Muscle of arm (tissue), 12 donors: Measurements from ENCODE around the gene NFATC2. TPM values are rescaled to one million over a fixed set of nuclear protein-coding genes. Genes with fewer than 3 reads are reported as not detected.

ENCODE experiments used
- DNase-seq: peaks from one replicate; pipeline ENCODE4 v3.0.0-alpha.2; 2013
- polyA plus RNA-seq, 12 donors: library from polyadenylated mRNA; unstranded; fragments of 120-200 nt; gene quantifications; one replicate each; pipeline ENCODE4 v1.2.1, GENCODE V29; 2013; ENCODE audit not compliant: insufficient read length in 12 of 12

NFATC2 gene
- polyA plus RNA-seq, 12 donors: 4.4 to 12.9 (median 5.9) TPM; not detected in 1

DNA sequence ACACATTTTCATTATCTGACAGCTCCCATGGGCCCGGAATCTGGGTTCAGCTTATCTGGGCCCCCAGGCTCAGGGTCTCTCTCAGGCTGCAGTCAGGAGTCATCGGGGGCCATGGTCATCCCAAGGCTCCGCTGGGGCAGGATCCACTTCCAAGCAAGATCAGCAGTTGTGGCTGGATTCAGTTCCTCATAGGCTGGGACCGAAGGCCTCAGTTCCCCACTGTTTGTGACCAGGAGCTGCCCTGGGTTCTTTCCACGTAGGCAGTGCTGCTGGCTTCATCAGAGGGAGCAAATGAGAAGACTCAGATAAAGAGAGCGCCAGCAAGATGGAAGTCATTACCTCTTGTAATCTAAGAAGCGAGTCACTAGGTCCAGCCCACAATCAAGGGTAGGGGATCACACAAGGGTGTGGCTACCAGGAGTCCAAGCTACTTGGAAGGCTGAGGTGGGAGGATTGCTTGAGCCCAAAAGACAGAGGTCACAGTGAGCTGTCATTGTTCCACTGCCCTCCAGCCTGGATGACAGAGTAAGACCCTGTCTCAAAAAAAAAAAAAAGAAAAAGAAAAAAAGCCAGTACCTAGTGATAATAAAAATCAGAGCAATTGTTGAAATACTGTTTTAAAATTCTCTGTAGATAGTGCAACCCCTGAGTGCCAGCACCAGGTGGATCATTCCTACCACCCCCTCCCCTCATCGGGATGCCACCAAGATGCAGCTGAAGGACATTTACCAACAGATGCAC is 162.7 kb downstream of the NFATC2 start:
- no peak for DNase-seq

DNA sequence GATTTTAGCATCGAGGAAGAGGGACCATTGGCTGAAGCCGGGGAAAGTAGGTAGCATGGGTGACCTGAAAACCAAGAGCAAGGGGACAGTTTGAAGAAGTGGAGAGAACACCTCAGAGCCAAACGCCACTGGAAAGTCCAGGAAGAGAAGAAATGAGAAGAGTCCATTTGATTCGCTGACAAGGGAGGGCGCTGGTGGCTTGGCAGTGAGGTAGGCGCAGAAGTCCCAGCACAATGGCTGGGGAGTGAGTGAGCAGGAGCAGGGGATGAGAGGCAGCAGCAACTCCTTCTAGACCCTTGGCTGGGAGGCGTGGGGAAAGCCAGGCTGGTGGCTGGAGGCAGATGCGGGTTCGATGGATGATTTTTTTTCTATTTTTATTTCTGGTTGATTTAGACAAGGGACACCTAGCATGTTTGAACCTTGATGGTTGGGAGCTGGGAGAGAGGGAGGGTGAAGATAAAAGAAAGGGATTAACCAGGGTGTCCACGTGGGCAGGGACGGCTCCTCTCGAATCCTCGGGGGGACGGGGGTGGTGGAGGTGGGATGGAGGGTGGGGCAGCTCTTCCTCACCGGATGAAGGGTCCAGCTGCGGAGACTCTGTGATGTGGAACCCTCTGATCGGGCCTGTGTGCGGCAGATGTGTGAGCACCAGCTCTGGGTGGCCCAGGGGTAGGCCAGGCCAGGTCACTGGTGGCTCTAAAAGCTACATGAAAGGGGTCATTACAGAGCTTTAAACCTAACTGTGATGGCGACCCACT is 164.2 kb downstream of the NFATC2 start:
- DNase-seq: no peak

GRCh38 chr20:51377132-51377531 is 165.4 kb downstream of the NFATC2 start:
- DNase-seq: no peak

DNA sequence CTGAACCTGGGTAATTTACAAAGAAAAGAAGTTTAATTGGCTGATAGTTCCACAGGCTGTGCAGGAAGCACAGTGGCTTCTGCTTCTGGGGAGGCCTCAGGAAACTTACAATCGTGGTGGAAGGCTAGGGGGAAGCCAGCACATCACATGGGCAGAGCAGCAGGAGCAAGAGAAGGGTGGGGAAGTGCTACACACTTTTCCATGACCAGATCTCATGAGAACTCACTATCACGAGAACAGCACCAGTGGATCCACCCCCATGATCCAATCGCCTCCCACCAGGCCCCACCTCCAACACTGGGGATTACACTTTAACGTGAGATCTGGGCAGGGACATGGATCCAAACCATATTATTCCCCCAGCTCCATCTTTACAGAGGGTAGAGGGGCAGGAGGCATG is 166.4 kb downstream of the NFATC2 start:
- no peak for DNase-seq

GRCh38 chr20:51375561-51375960 is 167.0 kb downstream of the NFATC2 start:
- no peak for DNase-seq

DNA sequence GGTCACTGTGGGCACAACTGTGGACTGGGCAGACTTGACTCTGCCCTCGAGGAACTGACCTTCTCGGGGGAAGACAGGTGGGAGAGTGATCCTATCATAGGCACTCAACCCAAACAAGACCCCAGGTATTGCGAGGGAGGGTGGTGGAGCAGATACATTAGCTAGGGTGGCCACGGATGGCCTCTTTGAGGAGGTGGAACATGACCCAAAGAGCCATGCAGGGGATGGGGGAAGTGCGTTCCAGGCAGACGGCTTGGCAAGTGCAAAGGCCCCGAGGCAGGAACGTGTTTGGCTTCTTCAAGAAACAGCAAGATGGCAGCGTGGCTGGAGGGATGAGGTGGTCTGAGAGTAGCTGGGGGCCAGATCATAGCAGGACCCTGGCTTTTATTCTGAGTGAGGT is 167.6 kb downstream of the NFATC2 start:
- DNase-seq: no peak

DNA sequence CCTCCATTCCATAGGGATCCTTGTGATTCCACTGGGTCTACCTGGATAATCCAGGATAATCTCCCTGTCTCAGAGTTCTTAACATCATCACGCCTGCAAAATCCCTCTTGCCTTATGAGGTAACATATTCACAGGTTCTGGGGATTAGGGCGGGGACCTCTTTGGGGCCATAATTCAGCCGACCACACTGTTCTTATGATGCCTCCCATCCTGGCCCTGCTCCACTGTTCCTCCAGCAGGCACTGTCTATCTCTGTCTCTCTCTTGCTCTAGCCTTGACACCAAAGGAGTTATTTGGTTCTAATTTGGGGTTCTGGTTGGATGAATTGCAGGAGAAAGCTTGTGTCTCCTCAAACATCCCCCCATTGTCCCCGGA is 168.1 kb downstream of the NFATC2 start:
- no peak for DNase-seq

DNA sequence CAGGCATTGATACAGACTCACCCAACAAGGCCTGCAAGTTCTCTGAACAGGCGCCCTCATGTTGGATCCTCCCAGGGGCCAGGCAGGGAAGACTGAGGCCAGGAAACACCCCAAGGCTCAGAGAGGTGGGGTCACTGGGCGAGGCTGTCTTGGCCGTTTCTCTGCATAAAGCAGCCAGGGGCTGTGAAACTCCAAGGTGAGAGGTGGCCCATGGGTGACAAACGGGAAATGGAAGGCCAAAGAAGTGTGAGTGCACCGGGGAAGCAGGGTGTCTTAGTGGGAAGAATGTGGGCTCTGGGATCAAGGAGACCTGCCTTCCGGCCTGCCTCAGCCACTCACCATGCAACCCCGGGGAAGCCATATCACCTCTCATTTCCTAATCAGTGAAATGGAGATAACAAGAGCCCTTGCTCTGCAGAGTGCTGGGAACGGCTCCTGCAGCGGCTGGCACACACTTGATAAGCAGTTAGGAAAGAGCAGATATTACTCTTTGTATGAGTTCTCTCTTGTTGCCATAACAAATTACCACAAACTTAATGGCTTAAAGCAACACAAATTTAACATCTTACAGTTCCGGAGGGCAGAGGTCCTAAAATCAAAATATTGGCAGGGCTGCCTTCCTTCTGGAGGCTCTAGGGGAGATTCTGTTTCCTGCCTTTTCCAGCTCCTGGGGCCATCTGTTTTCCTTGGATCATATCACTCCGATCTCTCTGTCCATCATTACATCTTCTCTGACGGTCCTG is 168.6 kb downstream of the NFATC2 start:
- DNase-seq: peak; percentile 28

DNA sequence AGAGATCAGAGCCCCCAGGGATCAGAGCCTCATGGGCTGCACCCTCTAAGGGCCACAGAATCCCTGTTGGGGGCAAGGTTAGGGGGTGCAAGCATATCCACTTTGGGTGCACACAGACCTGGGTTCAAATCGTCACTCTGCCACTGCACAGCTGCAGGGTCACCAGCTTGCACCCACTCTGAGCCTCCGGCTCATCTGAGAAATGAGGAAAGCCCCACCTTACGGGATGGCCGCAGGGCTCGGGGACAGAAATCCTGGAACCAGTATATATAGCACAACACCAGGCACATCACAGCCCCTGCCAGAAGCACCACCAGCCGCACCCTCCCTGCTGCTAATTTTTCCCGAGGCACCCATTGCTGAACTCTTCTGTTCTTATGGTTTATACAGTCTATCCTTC is 169.6 kb downstream of the NFATC2 start:
- no peak for DNase-seq

- DNase-seq: peak; percentile 61
Measured at GRCh38 chr20:51372176-51372803, 170.2 kb downstream of the NFATC2 start.

DNA sequence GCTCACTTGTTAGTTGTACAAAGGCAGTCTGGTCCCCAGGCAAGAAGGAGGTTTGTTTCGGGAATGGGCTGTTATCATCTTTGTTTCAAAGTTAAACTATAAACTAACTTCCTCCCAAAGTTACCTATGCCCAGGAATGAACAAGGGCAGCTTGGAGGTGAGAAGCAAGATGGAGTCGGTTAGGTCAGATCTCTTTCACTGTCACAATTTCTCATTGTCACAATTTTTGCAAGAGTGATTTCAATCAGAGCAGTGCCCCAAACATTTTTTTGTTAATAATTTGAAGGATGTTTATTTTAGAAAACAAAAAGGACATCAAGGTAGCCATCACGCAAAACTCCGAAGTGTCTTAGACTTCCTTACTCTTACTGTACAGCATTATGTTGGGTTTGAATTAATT is 170.8 kb downstream of the NFATC2 start:
- DNase-seq: no peak

DNA sequence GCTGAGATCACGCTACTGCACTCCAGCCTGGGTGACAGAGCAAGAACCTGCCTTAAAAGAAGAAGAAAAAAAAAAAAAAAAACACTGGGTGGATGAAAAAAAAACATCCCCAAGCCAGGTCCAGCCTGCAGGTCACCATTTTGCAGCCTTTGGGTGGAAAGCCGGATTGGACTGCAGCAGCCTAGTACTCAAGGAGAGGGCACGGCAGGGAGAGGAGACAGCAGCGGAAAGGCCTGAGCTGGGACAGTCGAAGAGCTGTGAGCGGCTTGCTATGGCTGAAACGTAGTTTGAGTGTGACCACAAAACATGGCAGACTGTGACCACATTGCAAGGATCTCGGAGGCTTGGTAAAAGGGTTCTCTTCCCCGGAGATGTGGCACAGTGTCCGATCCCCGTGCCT is 173.0 kb downstream of the NFATC2 start:
- DNase-seq: no peak

GRCh38 chr20:51368461-51369211 is 173.9 kb downstream of the NFATC2 start:
- no peak for DNase-seq

- DNase-seq: no peak
Measured at GRCh38 chr20:51366155-51366886, 176.2 kb downstream of the NFATC2 start.

DNA sequence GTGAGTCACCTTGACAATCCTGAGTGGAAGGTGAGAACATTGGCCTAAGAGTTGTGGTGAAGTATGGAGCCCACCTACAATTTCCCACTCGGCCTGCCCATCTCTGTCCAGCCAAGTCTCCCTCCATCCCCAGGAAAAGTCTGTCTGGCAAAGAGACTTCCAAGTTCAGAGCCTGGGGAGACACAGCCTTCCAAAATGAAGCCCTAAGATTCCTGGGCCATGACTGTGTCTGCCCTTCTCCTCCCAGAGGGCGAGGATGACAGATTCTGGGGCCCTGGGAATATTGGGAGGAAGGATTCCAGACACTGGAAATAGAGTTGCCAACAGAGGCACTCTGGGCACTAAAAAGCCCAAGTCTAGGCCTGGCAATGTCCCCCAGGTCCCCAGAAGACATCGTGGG is 176.8 kb downstream of the NFATC2 start:
- DNase-seq: no peak

GRCh38 chr20:51363813-51364212 is 178.7 kb downstream of the NFATC2 start:
- no peak for DNase-seq

- DNase-seq: no peak
Measured at GRCh38 chr20:51363378-51363777, 179.1 kb downstream of the NFATC2 start.

- DNase-seq: no peak
Measured at GRCh38 chr20:51362254-51362653, 180.3 kb downstream of the NFATC2 start.

DNA sequence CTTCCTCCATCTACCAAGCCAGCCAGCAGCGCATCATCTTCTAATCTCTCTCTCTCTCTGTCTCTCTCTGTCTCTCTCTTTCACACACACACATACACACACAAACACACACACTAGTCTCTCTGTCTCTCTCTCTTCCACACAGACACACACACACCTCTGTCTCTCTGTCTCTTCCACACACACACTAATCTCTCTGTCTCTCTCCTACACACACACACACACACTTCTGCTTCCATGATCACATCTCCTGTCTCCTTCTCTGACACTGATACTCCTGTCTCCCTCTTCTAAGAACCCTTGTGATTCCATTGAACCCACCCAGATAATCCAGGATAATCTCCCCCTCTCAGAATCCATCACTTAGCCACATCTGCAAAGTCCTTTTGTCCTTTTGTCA is 181.3 kb downstream of the NFATC2 start:
- DNase-seq: no peak

DNA sequence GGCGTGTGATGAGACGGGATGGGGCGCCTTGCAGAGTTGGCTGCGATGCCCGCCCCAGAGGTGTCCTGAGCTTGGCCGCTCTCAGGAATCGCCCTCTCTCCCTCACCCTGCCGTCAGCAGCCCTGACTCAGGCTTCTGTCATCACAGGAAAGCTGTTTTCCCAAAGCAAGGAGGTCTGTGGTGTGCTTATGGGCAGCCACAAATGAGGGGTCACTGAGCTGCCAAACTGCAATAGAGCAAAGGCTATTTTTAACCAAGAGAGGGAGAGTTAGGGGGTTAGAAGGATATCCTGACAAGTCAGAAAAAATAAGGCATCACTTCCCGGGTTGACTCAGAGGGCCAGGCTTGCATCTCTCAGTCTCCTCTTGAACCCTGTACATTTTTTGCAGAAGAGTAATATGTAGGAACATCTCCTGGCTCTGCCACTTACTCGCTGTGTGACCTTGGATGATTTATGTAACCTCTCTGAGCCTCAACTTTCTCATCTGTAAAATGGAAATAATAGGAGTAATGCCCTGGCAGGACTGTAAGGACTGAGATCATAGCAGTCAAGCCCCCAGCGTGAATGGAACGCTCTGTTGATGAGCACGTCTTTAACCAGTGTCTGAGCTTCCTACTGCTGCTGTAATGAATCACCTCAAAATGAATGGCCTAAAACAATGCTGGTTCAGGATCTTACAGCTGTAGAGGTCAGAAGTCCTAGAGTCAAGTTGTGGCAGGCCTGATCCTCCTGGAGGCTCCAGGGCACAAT is 181.9 kb downstream of the NFATC2 start:
- DNase-seq: no peak
